HEK293 (cell line): ENCODE data around the gene RAD54L.

Experiments
- EGR2 ChIP-seq: fragments of 450-650 bp; formaldehyde crosslinking; IDR thresholded peaks from 2 replicates; pipeline ENCODE4 v1.5.1; 2016; ENCODE audit warnings: low read depth, missing biosample characterization, missing genetic modification characterization
- KLF16 ChIP-seq: fragments of 450-650 bp; formaldehyde crosslinking; IDR thresholded peaks from 2 replicates; pipeline ENCODE4 v1.5.1; 2017; ENCODE audit warnings: missing biosample characterization, missing genetic modification characterization
- MEIS1 ChIP-seq: sonication (generic); formaldehyde crosslinking; IDR thresholded peaks from 2 replicates; pipeline ENCODE4 v1.8.1; 2022; ENCODE audit warnings: missing genetic modification reagents, mild to moderate bottlenecking, borderline replicate concordance
- MZF1 ChIP-seq: fragments of 450-650 bp; formaldehyde crosslinking; IDR thresholded peaks from 2 replicates; pipeline ENCODE4 v1.5.1; 2017; ENCODE audit warnings: missing biosample characterization, missing genetic modification characterization, borderline replicate concordance
- SCRT1 ChIP-seq: fragments of 450-650 bp; formaldehyde crosslinking; IDR thresholded peaks from 2 replicates; pipeline ENCODE4 v1.5.1; 2016; ENCODE audit warnings: missing biosample characterization, missing genetic modification characterization, borderline replicate concordance
- ZBTB1 ChIP-seq: fragments of 450-650 bp; formaldehyde crosslinking; IDR thresholded peaks from 2 replicates; pipeline ENCODE4 v1.5.1; 2016; ENCODE audit warnings: missing biosample characterization, missing genetic modification characterization
- ZBTB17 ChIP-seq: fragments of 450-650 bp; formaldehyde crosslinking; IDR thresholded peaks from 2 replicates; pipeline ENCODE4 v1.5.1; 2016; ENCODE audit warnings: missing biosample characterization, missing genetic modification characterization
- ZBTB48 ChIP-seq: fragments of 450-650 bp; formaldehyde crosslinking; IDR thresholded peaks from 2 replicates; pipeline ENCODE4 v1.5.1; 2016; ENCODE audit warnings: missing biosample characterization, missing genetic modification characterization
- ZFP69B ChIP-seq: fragments of 450-650 bp; formaldehyde crosslinking; IDR thresholded peaks from 2 replicates; pipeline ENCODE4 v1.5.1; 2016; ENCODE audit warnings: missing biosample characterization, missing genetic modification characterization
- ZNF132 ChIP-seq: fragments of 450-650 bp; formaldehyde crosslinking; IDR thresholded peaks from 2 replicates; pipeline ENCODE4 v1.5.1; 2017; ENCODE audit warnings: missing biosample characterization, missing genetic modification characterization, borderline replicate concordance
- ZNF184 ChIP-seq: fragments of 450-650 bp; IDR thresholded peaks from 2 replicates; pipeline ENCODE4 v1.5.1; 2018; ENCODE audit warnings: missing biosample characterization, mild to moderate bottlenecking, missing genetic modification characterization
- ZNF223 ChIP-seq: fragments of 450-650 bp; formaldehyde crosslinking; IDR thresholded peaks from 2 replicates; pipeline ENCODE4 v1.5.1; 2016; ENCODE audit warnings: missing biosample characterization, missing genetic modification characterization
- ZNF23 ChIP-seq: fragments of 450-650 bp; formaldehyde crosslinking; IDR thresholded peaks from 2 replicates; pipeline ENCODE4 v1.5.1; 2016; ENCODE audit warnings: missing biosample characterization, missing genetic modification characterization, borderline replicate concordance
- ZNF239 ChIP-seq: fragments of 450-650 bp; formaldehyde crosslinking; IDR thresholded peaks from 2 replicates; pipeline ENCODE4 v1.5.1; 2016; ENCODE audit warnings: missing biosample characterization, missing genetic modification characterization
- ZNF302 ChIP-seq: fragments of 450-650 bp; formaldehyde crosslinking; IDR thresholded peaks from 2 replicates; pipeline ENCODE4 v1.5.1; 2016; ENCODE audit warnings: missing biosample characterization, missing genetic modification characterization, low read depth
- ZNF433 ChIP-seq: fragments of 450-650 bp; formaldehyde crosslinking; IDR thresholded peaks from 2 replicates; pipeline ENCODE4 v1.5.1; 2016; ENCODE audit warnings: missing biosample characterization, missing genetic modification characterization, low read depth
- ZNF549 ChIP-seq: fragments of 450-650 bp; IDR thresholded peaks from 2 replicates; pipeline ENCODE4 v1.5.1; 2018; ENCODE audit warnings: missing biosample characterization, missing genetic modification characterization, mild to moderate bottlenecking, inconsistent platforms, moderate library complexity
- ZNF558 ChIP-seq: fragments of 450-650 bp; formaldehyde crosslinking; IDR thresholded peaks from 2 replicates; pipeline ENCODE4 v1.5.1; 2016; ENCODE audit warnings: missing biosample characterization, missing genetic modification characterization
- ZNF610 ChIP-seq: fragments of 450-650 bp; formaldehyde crosslinking; IDR thresholded peaks from 2 replicates; pipeline ENCODE4 v1.5.1; 2016; ENCODE audit warnings: missing biosample characterization, missing genetic modification characterization, borderline replicate concordance
- TF ChIP-seq, protein P1 (sequence below): fragments of 450-650 bp; formaldehyde crosslinking; IDR thresholded peaks from 2 replicates; pipeline ENCODE4 v1.5.1; 2016; ENCODE audit warnings: missing biosample characterization, missing genetic modification characterization
- TF ChIP-seq, protein P2 (sequence below): fragments of 450-650 bp; formaldehyde crosslinking; IDR thresholded peaks from 2 replicates; pipeline ENCODE4 v1.5.1; 2016; ENCODE audit warnings: missing biosample characterization, missing genetic modification characterization
- TF ChIP-seq, protein P3 (sequence below): fragments of 450-650 bp; formaldehyde crosslinking; IDR thresholded peaks from 2 replicates; pipeline ENCODE4 v1.5.1; 2016; ENCODE audit warnings: missing biosample characterization, missing genetic modification characterization, borderline replicate concordance
- TF ChIP-seq, protein P4 (sequence below): sonication (generic); formaldehyde crosslinking; IDR thresholded peaks from 2 replicates; pipeline ENCODE4 v1.8.1; 2022; ENCODE audit warnings: mild to moderate bottlenecking, moderate library complexity, missing genetic modification reagents
- TF ChIP-seq, protein P5 (sequence below): fragments of 450-650 bp; formaldehyde crosslinking; conservative IDR thresholded peaks from 2 replicates; pipeline ENCODE4 v1.5.1; 2016; ENCODE audit warnings: low read depth, missing biosample characterization, missing genetic modification characterization

RAD54L gene

DNA sequence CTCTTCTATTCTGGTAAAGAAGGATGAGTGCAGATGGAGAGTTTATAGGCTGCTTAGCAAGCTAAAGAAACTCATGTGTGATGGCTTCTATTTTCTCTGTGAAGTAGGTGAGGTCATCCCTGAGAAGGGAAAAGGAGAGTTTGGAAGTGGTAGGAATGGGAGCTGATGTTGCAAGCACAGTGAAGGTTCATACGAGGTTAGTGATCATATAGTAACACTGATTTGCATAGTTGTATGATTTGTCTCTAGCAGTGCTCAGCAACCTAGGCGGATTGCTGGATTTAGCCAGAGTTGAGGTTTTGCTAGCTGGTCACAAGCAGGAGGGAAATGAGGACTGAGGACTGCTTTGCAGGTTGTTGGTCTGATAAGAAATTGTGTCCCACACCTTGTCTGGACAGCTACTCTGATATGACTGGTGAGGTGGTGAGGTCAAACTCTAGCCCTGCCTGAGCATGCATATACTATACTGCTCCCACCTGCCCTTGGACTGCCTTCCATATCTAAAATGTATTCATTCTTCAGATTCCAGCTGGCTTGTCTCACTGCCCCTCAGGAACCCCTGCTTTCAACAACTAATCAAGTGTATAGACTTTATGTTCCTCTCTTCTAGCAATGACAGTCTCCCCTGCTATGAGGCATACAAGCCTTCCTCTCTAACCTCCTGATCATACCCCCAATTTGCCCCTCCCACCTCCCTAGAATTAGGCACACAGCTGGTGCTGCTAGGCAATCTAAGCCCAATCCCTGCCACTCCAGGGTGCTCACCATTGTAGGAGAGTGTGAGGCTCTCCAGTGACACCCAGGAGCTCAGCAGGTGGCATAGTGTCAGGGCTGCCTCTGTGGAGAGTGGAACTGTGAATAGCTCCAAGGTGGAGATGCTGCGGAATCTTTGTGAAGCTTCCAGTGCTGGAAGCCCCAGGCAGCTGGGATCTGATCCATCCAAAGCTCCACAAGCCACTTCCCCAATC lies 37.3 kb downstream of the RAD54L start (continued):
- no peak for TF ChIP-seq ZNF132
- no peak for TF ChIP-seq ZNF549 (tag by site-specific recombination)
- TF ChIP-seq KLF16 (tag by site-specific recombination), result no peak
- TF ChIP-seq, protein P1, sequence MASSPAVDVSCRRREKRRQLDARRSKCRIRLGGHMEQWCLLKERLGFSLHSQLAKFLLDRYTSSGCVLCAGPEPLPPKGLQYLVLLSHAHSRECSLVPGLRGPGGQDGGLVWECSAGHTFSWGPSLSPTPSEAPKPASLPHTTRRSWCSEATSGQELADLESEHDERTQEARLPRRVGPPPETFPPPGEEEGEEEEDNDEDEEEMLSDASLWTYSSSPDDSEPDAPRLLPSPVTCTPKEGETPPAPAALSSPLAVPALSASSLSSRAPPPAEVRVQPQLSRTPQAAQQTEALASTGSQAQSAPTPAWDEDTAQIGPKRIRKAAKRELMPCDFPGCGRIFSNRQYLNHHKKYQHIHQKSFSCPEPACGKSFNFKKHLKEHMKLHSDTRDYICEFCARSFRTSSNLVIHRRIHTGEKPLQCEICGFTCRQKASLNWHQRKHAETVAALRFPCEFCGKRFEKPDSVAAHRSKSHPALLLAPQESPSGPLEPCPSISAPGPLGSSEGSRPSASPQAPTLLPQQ (tag by site-specific recombination), result no peak
- no peak for TF ChIP-seq ZBTB1 (tag by site-specific recombination)
- peak; percentile 51; the same call in 1 of the 2 replicates for TF ChIP-seq ZBTB17 (tag by site-specific recombination)
- TF ChIP-seq, protein P2, sequence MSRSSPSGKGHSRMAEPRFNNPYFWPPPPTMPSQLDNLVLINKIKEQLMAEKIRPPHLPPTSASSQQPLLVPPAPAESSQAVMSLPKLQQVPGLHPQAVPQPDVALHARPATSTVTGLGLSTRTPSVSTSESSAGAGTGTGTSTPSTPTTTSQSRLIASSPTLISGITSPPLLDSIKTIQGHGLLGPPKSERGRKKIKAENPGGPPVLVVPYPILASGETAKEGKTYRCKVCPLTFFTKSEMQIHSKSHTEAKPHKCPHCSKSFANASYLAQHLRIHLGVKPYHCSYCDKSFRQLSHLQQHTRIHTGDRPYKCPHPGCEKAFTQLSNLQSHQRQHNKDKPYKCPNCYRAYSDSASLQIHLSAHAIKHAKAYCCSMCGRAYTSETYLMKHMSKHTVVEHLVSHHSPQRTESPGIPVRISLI (tag by site-specific recombination), result no peak
- no peak for TF ChIP-seq MZF1
- TF ChIP-seq ZNF302 (tag by site-specific recombination), result no peak
- TF ChIP-seq, protein P3, sequence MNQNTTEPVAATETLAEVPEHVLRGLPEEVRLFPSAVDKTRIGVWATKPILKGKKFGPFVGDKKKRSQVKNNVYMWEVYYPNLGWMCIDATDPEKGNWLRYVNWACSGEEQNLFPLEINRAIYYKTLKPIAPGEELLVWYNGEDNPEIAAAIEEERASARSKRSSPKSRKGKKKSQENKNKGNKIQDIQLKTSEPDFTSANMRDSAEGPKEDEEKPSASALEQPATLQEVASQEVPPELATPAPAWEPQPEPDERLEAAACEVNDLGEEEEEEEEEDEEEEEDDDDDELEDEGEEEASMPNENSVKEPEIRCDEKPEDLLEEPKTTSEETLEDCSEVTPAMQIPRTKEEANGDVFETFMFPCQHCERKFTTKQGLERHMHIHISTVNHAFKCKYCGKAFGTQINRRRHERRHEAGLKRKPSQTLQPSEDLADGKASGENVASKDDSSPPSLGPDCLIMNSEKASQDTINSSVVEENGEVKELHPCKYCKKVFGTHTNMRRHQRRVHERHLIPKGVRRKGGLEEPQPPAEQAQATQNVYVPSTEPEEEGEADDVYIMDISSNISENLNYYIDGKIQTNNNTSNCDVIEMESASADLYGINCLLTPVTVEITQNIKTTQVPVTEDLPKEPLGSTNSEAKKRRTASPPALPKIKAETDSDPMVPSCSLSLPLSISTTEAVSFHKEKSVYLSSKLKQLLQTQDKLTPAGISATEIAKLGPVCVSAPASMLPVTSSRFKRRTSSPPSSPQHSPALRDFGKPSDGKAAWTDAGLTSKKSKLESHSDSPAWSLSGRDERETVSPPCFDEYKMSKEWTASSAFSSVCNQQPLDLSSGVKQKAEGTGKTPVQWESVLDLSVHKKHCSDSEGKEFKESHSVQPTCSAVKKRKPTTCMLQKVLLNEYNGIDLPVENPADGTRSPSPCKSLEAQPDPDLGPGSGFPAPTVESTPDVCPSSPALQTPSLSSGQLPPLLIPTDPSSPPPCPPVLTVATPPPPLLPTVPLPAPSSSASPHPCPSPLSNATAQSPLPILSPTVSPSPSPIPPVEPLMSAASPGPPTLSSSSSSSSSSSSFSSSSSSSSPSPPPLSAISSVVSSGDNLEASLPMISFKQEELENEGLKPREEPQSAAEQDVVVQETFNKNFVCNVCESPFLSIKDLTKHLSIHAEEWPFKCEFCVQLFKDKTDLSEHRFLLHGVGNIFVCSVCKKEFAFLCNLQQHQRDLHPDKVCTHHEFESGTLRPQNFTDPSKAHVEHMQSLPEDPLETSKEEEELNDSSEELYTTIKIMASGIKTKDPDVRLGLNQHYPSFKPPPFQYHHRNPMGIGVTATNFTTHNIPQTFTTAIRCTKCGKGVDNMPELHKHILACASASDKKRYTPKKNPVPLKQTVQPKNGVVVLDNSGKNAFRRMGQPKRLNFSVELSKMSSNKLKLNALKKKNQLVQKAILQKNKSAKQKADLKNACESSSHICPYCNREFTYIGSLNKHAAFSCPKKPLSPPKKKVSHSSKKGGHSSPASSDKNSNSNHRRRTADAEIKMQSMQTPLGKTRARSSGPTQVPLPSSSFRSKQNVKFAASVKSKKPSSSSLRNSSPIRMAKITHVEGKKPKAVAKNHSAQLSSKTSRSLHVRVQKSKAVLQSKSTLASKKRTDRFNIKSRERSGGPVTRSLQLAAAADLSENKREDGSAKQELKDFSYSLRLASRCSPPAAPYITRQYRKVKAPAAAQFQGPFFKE (tag by site-specific recombination), result no peak
- TF ChIP-seq, protein P4, sequence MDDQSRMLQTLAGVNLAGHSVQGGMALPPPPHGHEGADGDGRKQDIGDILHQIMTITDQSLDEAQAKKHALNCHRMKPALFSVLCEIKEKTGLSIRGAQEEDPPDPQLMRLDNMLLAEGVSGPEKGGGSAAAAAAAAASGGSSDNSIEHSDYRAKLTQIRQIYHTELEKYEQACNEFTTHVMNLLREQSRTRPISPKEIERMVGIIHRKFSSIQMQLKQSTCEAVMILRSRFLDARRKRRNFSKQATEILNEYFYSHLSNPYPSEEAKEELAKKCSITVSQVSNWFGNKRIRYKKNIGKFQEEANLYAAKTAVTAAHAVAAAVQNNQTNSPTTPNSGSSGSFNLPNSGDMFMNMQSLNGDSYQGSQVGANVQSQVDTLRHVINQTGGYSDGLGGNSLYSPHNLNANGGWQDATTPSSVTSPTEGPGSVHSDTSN (CRISPR knock-in tag), result no peak
- no peak for TF ChIP-seq ZNF23 (tag by site-specific recombination)
- TF ChIP-seq ZNF558 (tag by site-specific recombination), result no peak
- no peak for TF ChIP-seq ZBTB48 (tag by site-specific recombination)
- no peak for TF ChIP-seq MEIS1 (CRISPR knock-in tag)
- no peak for TF ChIP-seq ZNF239
- TF ChIP-seq ZNF433 (tag by site-specific recombination), result no peak
- no peak for TF ChIP-seq ZNF223 (tag by site-specific recombination)
- no peak for TF ChIP-seq EGR2 (tag by site-specific recombination)
- TF ChIP-seq, protein P5, sequence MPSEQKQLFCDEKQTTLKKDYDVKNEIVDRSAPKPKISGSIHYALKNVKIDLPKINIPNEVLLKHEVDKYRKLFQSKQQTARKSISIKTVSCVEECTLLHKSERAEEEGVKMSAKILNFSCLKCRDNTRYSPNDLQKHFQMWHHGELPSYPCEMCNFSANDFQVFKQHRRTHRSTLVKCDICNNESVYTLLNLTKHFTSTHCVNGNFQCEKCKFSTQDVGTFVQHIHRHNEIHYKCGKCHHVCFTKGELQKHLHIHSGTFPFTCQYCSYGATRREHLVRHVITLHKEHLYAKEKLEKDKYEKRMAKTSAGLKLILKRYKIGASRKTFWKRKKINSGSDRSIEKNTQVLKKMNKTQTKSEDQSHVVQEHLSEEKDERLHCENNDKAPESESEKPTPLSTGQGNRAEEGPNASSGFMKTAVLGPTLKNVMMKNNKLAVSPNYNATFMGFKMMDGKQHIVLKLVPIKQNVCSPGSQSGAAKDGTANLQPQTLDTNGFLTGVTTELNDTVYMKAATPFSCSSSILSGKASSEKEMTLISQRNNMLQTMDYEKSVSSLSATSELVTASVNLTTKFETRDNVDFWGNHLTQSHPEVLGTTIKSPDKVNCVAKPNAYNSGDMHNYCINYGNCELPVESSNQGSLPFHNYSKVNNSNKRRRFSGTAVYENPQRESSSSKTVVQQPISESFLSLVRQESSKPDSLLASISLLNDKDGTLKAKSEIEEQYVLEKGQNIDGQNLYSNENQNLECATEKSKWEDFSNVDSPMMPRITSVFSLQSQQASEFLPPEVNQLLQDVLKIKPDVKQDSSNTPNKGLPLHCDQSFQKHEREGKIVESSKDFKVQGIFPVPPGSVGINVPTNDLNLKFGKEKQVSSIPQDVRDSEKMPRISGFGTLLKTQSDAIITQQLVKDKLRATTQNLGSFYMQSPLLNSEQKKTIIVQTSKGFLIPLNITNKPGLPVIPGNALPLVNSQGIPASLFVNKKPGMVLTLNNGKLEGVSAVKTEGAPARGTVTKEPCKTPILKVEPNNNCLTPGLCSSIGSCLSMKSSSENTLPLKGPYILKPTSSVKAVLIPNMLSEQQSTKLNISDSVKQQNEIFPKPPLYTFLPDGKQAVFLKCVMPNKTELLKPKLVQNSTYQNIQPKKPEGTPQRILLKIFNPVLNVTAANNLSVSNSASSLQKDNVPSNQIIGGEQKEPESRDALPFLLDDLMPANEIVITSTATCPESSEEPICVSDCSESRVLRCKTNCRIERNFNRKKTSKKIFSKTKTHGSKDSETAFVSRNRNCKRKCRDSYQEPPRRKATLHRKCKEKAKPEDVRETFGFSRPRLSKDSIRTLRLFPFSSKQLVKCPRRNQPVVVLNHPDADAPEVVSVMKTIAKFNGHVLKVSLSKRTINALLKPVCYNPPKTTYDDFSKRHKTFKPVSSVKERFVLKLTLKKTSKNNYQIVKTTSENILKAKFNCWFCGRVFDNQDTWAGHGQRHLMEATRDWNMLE (tag by site-specific recombination), result no peak
- no peak for TF ChIP-seq ZNF184 (tag by site-specific recombination)
- no peak for TF ChIP-seq ZNF610 (tag by site-specific recombination)
- no peak for TF ChIP-seq ZFP69B (tag by site-specific recombination)
- TF ChIP-seq SCRT1 (tag by site-specific recombination), result no peak
